ENCODE results near the gene FOXP4. TPM values are rescaled to one million over a fixed set of nuclear protein-coding genes. Genes with fewer than 3 reads are reported as not detected.
"Not testable (repeated sequence)": the region's sequence is repeated elsewhere in the genome, so short reads cannot be mapped to it uniquely, and the experiment has no call there.

Gene FOXP4
- polyA plus RNA-seq, 3 donors, result 20.8 to 27.0 (median 24.1) TPM

DNA sequence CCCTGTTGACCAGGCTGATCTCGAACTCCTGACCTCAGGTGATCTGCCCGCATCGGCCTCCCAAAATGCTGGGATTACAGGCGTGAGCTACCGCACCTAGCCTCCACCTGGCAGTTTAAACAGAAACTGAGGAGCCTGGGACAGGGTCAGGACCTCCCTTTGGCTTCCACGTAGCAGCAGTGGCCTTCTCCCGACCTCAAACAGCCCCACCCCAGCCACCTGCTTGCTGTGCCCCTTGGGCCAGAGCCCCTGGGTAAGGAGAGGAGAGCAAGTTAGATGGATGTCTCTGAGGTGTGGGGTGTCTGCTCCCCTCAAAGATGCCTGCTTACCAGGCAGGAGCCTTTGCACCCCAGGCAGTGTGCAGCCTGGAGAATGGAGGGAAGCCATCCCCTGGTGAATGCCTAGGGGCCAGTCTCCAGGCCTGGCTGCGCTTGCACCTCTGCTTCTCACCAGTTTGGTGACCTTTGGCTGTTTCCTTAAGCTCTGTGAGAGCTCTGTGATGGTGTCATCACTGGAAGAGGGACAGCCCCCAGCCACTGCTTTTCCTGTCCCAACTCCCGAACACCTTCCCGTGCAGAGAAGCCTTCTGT lies 50.0 kb downstream of the FOXP4 start:
- no peak for DNase-seq (ENCODE audit: low read depth in 3 of 3, low spot score in 2 of 3)

DNA sequence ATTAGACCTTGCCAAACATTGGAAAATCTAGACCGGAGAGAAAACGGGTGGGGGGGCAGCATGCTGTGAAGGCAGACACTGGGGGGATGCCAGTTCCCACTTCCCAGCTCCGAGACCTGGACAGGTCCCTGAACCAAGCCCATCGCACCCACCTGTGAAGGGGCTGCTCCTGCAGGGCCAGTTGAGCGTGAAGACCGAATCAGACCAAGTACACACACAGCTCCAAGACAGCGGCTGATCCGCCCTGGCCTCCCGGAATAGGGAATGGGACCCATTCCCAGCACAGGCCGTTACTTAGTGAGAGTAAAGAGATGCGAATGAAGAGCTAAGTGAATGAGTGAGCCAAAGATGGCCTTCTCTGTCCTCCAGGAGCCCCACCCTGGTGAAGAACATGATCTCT lies 50.6 kb downstream of the FOXP4 start:
- DNase-seq (ENCODE audit: low read depth in 3 of 3, low spot score in 2 of 3), result no peak

DNA sequence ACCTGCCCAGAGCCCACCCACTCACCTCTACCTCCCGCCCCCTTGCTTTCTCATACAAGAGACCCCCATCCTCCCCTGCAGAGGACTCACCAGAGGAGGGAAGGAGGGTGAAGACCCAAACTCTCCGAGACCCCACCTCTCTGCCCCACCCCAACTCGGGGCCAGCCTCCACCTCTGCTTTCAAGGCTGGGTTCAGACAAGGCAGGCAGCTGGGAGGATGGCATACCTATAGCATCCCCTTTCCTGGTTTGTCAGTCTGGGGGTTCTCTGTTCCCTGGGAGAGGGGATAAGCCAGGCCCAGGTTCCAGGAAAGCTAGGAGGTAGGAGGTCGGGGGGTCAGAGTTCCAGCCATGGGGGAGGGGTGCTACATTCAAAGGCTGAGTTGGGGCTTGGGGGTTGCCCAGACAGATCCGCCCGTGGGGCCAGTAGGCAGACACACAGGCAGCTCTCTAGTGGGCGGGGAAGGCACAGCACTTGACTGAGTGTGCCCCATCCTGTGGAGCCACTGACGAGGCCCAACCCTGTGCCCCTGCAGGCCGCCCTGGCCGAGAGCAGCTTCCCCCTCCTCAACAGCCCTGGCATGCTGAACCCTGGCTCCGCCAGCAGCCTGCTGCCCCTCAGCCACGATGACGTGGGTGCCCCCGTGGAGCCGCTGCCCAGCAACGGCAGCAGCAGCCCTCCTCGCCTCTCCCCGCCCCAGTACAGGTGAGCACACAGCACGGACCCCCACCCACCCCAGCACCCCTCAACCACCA lies 51.2 kb downstream of the FOXP4 start:
- no peak for DNase-seq (ENCODE audit: low read depth in 3 of 3, low spot score in 2 of 3)

DNA sequence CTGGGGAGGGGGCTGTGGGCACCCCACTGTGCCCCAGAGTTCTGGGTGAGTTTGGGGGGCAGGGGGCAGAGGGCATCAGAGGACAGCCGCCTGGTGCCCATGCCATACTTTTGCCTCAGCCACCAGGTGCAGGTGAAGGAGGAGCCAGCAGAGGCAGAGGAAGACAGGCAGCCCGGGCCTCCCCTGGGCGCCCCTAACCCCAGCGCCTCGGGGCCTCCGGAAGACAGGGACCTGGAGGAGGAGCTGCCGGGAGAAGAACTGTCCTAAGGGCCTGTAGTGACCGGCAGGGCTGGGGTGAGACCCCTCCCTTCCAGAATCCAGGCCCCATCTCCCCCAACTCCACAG lies 52.5 kb downstream of the FOXP4 start:
- DNase-seq (ENCODE audit: low read depth in 3 of 3, low spot score in 2 of 3), result no peak

DNA sequence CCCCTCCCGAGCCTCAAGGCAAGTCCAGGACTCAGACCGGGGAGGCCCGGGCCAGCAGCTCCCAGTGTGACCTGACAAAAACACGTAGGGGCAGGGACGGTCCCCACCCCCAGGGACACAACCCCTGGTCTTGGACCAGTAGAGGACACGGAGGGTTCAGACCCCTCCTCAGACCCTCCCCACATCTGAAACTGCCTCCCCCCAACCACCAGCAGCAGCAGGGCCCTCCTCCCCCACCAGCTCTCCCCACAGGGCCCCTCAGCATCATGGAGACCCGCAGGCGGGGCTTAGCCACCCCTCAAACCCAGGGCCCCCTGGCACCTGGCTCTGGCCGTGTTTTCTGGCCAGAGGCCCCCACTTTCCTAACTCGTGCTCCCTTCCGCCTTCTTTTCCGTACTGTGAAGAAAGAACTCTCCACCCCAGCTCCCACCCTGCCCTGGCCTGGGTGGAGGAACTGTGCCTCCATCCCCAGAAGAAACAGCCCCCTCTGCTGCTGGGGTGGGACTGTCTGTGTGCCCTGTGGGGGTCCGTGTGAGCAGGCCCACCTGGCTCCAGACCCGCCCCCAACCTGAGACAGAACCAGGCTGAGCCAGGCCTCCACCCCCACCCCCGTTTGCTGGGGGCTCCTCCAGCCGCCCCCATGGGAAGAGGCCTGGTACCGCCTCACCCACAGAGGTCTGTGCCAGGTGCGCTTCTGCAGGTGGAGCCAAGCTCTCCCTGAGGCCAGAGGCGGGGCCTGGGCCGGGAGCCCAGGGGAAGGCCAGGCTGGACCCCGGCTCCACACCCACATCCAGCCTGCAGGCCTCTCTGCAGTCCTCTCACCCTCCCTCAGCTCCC lies 53.1 kb downstream of the FOXP4 start:
- DNase-seq (ENCODE audit: low read depth in 3 of 3, low spot score in 2 of 3), result no peak

DNA sequence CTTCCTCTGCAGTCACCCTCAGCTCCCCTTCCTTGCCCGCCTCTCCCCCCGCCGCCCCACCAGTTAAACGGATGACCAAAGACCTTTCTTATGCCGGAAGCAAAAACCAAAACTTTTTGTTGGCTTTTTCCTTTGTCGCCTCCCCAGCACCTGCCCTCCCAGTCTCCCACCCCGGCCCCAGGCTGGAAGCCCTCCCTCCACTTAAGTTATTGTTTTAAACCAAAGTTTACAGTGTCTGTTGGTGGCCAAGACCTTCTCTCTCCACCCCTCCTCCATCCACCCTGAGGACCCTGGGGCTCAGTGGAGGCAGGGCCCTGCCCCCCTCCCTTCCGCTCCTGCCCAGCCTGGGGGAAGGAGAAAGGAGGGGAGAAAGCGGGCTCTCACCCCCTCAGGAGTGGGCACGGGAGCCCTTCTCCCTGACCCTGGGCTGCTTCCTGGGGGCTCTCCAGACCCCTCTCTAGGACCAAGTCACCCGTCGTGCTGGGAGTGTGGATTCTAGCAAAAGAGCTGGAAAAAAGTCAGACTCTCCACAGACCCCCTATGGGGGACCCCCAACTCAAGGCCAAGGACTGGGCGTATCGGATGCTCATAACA lies 53.8 kb downstream of the FOXP4 start:
- no peak for DNase-seq (ENCODE audit: low read depth in 3 of 3, low spot score in 2 of 3)

DNA sequence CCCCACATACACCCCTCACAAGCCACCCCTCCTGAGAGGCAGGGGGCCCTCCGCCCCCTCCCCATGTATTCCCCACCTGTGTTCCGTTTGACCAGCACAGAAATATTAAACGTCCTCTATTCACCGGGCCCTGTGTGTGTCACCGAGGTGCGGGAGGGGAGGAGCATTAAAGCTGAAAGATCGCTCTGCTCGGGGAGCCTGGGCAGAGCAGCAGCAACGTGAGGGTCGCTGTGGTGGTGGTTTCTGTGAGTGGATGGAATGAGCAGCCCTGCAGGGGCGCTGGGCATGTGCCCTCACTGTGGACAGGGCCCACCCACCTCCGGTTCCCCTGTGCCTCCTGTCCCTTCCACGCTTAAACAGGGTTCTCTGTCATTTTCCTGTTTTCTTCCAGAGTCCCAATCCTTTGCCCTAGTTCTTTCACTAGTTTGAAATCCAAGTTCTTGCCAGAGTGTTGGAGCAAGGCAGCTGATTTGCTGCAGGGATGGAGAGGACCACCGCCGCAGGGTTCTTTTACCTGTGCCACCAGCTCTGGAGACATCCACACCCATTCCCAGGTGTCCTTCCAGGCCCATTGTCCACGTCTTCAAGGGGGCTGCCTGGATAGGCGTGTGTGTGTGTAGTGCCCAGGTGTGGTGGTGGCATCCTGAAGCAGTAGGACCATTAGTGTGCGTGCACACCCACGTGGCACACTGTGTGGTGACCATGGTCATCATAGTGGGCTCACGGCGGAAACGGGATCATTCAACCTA lies 54.5 kb downstream of the FOXP4 start:
- no peak for DNase-seq (ENCODE audit: low read depth in 3 of 3, low spot score in 2 of 3)

DNA sequence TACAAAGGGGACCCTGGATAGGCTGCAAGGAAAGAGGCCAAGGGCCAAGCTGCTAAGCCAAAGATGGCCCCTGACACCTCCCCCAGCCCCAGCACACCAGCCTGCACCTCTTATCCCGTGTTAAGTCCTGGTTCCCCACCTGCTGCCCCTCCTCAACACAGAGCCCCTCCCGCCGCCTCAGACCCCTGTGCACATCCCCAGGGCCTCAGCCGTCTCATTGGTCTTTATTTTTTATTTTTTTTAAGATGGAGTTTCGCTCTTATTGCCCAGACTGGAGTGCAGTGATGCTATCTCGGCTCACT lies 55.0 kb downstream of the FOXP4 start:
- no peak for DNase-seq (ENCODE audit: low read depth in 3 of 3, low spot score in 2 of 3)

DNA sequence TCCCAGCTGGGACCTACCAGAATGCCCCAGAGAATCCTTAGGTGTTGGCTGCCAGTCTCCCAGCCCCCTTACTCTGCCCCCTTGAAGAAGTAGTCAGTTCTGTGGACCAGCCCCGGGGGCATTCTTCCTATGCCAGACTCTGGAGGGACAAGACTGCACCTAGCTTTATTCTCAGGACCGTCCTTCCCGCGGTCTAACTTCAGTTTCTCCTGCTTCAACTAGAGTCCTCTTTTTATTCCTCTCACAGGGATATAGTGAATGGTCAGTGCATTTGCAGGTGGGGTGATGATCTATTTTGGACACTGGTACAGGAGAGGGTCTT lies 56.2 kb downstream of the FOXP4 start:
- no peak for DNase-seq (ENCODE audit: low read depth in 3 of 3, low spot score in 2 of 3)

DNA sequence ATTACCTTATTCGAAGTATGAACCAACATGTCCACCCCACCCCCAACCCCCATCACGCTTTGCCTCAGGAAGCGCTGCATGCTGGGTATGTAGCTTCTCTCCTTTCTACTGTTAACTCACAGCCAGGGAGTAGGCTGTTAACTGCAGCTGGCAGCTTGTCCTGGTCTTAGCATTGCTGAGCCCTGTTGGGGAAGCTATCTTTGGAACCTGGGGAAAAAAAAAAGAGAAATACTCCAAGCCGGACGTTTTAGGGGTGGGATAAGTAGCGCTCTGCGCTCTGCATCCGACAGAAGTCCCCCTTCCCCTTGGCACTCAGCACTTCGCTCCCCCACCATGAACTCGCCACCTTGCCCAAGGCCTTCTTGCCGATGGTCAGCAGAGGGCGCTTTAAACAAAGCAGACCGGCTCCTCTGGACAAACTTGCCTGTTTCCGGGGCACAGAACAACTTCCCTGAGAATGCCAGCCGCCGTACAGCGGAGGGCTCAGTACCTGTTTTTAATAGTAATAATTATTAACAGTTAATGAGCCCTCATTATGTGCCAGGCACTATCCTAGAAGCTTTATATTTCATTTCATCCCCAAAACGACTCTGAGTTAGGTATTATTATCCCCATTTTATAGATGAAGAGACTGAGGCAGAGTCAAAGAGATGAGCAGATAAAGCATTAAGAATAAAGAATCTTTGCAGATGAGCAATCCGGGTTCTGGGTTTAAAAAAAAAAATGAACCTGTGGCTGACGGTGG lies 56.9 kb downstream of the FOXP4 start:
- DNase-seq (ENCODE audit: low read depth in 3 of 3, low spot score in 2 of 3), result peak; percentile 78 to 82 (median 81)

DNA sequence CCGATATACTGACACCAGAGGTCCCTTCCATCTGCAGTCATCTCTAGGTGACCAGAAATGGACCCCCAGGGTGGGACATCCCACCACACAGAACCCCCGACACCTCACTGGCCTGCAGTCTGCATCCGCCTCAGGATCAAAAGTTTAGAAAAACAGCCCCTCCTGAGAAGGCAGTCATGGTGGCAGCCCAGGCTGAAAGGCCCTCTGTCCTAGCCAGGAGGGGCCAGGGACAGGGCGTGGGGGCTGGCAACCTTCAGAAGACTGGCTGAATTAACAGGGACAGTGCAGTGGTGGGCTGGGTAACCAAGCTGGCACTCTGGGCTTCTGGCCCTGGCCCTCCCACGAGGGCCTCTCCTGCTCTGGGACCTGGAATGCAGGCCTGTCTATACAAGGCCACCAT lies 57.8 kb downstream of the FOXP4 start:
- DNase-seq (ENCODE audit: low read depth in 3 of 3, low spot score in 2 of 3), result no peak

DNA sequence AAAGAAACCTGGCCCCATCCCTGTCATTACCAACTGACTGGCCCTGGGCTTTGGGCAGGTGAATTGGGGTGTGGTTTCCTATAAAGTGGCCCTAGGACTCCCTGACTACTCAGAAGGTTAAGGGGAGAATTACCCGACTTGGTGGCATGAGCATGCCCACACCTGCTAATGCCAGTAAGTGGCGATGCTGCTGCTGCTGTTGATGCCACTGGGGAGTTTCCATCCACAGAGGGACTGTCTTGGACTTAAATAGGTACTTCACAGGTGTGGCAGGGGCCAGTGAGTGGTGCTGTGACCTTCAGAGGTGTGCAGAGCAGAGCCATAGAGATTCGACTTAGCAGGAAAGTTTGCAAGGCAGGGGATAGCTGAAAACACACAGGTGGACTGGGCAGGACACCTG lies 59.5 kb downstream of the FOXP4 start:
- no peak for DNase-seq (ENCODE audit: low read depth in 3 of 3, low spot score in 2 of 3)

DNA sequence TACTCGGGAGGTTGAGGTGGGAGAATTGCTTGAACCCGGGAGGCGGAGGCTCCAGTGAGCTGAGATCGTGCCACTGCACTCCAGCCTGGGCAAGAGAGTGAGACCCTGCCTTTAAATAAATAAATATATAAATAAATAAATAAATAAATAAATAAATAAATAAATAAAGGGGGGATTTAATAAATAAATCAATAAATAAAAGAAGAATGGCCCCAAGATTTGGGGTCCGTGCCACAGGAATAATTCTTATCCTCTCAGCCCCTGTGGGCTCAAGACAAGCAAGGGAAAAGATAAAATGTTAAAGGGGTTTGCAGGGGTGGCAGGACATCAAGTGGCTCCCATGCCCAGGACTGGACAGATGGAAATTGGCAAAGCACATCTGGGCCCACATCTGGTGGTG lies 60.9 kb downstream of the FOXP4 start:
- no peak for DNase-seq (ENCODE audit: low read depth in 3 of 3, low spot score in 2 of 3)

DNA sequence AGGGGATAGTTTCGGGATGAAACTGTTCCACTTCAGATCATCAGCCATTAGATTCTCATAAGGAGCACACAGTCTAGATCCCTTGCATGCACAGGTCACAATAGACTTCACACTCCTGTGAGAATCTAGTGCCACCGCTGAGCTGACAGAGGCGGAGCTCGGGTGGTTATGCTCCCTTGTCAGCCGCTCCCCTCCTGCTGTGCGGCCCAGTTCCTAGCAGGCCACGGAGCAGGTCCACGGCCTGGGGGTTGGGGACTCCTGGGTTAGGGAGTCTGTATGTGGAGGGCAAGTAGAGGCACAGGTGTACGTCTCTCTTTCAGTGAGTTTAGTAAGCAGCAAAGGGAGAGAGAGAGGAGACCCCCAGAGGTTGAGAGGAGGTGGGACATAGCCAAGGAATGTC lies 61.6 kb downstream of the FOXP4 start:
- no peak for DNase-seq (ENCODE audit: low read depth in 3 of 3, low spot score in 2 of 3)

DNA sequence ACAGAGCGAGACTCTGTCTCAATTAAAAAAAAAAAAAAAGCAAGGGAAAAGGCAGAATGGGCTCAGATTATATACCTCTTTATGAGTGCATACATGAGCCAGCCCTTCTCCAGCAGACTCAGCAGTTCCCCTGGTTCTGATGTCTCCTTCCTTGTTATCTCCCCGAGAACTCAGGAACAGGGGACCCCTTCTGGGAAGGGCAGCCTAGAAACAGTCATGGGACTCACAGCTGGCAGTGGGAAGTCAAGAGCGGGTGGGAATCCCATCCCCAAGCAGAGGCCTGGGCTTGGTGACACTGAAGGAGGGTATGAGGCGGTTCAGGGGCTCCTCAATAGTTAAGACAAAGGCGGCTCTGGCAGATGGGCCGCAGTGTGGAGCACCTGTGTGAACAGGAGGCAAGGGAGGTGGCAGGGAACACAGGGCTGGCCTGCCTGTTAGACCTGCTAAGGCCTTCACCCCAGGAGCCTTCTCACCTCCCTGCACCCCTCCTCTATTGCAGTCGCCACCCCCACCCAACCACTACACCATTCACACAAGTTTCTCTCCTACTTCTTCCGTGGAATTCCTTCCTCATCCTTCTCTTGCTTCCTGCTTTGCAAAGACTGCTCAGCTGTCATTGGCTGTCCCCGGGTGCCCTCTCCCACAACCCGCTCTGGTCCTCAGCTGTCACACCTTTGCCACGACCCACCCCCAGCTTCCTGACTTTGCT lies 62.4 kb downstream of the FOXP4 start:
- no peak for DNase-seq (ENCODE audit: low read depth in 3 of 3, low spot score in 2 of 3)

DNA sequence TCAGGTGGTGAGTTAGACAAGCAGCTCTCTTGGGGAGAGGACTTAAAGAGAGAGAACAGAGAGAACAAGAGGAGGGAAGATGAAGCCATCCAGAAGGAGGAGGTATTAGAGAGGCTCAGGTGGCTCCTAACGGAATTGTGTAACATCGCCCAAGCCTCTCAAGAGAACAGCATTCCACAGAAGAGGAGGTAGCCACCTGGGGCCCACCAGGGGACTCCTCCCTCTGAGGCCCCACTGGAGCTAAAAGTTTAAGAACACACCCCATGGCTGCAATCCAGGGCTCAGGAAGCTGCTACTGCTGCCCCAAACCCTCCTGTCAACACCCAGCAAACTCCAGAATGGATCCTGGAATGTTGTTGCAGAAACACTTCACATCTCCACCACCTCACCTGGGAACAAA lies 68.5 kb downstream of the FOXP4 start:
- DNase-seq (ENCODE audit: low read depth in 3 of 3, low spot score in 2 of 3), result no peak

DNA sequence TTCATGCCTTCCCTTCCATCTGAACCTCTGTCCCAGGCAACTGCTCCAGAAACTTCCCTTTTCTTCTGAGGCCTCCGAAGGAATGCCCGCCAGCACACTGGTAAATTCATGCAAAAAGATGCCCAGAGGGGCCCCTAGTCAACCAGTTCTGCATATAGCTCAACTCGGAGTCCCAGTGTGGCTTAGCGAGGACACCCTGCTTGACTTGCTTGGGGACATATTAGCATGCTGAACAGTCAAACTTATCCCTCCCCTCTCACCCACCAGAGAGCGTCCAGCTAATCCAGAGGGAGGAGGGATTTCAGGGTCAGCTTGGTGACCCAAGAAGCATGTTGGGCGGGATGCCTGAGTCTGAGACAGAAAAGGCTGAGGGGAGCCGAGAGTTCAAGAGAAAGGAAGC lies 69.1 kb downstream of the FOXP4 start:
- no peak for DNase-seq (ENCODE audit: low read depth in 3 of 3, low spot score in 2 of 3)

DNA sequence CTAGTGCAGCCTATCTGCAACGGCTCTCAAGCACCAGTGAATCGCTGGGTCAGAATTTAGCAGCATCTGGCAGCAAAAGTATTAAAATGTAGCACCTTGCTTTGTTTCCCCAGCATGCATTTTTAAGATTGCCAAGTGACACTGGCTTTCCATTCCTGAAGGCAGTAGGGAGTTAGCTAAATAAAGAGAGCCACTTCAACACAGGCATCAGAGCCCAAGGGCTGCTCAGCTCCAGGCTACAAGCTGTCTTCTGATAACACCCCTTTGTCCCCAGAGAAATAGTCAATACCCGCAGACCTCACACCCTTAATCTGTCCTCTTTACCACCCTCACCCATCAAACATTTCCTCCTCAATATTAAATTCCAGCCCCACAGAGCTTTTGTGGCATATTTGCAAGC lies 72.4 kb downstream of the FOXP4 start:
- no peak for DNase-seq (ENCODE audit: low read depth in 3 of 3, low spot score in 2 of 3)

DNA sequence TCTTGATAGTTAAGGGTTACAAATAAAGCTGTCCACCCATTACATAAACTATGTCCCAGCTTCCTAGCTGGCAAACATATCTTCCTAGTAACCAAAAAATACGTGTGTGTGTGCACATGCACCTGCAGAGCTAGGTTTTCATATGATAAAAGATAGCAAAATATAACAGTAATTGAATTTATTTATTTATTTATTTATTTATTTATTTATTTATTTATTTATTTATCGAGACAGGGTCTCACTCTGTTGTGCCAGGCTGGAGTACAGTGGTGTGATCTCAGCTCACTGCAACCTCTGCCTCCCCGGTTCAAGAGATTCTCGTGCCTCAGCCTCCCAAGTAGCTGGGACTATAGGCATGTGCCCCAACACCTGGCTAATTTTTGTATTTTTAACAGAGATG lies 73.0 kb downstream of the FOXP4 start:
- DNase-seq (ENCODE audit: low read depth in 3 of 3, low spot score in 2 of 3), result not testable (repeated sequence)

DNA sequence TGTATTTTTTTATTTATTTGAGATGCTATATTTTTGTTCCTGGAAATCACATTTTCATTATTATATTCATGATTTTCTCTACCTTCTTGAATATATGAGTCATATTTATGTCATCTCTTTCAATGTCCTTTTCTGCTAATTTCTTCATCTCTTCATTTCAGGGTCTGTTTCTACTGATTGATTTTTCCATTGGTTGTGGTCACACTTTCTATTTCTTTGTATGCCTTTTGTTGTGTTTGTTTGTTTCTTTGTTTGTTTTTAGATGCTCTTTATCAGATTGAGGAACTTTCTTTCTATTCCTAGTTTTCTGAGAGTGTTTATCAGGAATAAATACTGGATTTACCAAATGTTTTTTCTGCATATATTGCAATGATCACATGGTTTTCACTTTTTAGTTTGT lies 75.2 kb downstream of the FOXP4 start:
- no peak for DNase-seq (ENCODE audit: low read depth in 3 of 3, low spot score in 2 of 3)

Data from right renal cortex interstitium (tissue), 3 donors.